ENCODE results near the gene AGAP1. TPM values are rescaled to one million over a fixed set of nuclear protein-coding genes. Genes with fewer than 3 reads are reported as not detected.

AGAP1 gene
- total RNA-seq, 1 experiment from 2014 or later = 56.4 TPM

DNA sequence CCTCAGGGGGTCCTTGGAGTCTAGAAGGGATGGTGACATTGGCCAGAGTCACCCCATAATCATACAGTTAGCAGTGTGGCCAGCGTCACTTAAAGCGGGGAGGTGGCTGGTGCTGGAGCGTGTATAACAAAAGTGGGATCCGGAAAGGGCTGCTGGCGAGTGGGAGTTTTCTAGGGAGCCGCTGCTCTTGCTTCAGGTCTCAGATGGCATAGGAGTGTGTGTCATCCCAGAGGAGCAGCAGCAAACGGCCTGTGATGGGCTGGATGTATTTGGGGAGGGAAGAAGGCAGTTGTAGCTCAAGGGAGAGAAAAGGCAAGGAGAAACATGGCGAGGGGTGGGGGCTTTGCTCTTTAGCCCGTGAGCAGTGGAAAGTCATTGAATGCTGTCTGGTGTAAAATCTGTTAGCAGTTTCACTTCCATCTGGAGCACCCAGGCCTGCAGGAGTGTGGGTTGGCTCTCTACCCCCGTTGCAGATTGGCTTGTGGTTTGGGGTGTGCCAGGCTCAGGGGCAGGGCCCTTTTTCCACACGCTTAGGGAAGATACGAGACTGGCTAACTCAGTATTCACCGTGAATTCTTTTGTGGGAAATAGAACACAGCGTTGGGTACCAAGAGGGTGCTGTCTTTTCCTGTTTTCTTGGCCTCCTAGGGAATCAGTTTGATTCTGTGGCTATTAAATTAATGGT is 120.5 kb downstream of the AGAP1 start:
- CTCF ChIA-PET = interaction anchor here (0.5 kb wide), 1 partner anchor 1194 kb away, joined by 3 read pairs; no protein-coding TSS in a partner anchor
- Mint-ChIP-seq H3K27me3 (ENCODE audit: unreplicated experiment) (no peaks in the 10 kb centered on the region), H3K27ac (ENCODE audit: unreplicated experiment) (no peak overlapping the region), H3K4me3 (ENCODE audit: low read depth, unreplicated experiment) (no peak overlapping the region), H3K9me3 (ENCODE audit: low read depth, unreplicated experiment) (no peaks in the 10 kb centered on the region), H3K36me3 (ENCODE audit: insufficient read depth, unreplicated experiment) (peaks cover 1% of the 10 kb centered on the region), H3K4me1 (ENCODE audit: low read depth, unreplicated experiment) (peaks cover 31% of the 10 kb centered on the region)
- TF ChIP-seq, protein P1, sequence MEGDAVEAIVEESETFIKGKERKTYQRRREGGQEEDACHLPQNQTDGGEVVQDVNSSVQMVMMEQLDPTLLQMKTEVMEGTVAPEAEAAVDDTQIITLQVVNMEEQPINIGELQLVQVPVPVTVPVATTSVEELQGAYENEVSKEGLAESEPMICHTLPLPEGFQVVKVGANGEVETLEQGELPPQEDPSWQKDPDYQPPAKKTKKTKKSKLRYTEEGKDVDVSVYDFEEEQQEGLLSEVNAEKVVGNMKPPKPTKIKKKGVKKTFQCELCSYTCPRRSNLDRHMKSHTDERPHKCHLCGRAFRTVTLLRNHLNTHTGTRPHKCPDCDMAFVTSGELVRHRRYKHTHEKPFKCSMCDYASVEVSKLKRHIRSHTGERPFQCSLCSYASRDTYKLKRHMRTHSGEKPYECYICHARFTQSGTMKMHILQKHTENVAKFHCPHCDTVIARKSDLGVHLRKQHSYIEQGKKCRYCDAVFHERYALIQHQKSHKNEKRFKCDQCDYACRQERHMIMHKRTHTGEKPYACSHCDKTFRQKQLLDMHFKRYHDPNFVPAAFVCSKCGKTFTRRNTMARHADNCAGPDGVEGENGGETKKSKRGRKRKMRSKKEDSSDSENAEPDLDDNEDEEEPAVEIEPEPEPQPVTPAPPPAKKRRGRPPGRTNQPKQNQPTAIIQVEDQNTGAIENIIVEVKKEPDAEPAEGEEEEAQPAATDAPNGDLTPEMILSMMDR (IDR thresholded peaks at IDR 0.05; ENCODE audit: unreplicated experiment) = no peak
- intact Hi-C loops (cut with micrococcal nuclease; ENCODE audit: unreplicated experiment) = no loop called here
- no peak for DNase-seq
- BruUV-seq (replicated peaks) = no TSS peak

DNA sequence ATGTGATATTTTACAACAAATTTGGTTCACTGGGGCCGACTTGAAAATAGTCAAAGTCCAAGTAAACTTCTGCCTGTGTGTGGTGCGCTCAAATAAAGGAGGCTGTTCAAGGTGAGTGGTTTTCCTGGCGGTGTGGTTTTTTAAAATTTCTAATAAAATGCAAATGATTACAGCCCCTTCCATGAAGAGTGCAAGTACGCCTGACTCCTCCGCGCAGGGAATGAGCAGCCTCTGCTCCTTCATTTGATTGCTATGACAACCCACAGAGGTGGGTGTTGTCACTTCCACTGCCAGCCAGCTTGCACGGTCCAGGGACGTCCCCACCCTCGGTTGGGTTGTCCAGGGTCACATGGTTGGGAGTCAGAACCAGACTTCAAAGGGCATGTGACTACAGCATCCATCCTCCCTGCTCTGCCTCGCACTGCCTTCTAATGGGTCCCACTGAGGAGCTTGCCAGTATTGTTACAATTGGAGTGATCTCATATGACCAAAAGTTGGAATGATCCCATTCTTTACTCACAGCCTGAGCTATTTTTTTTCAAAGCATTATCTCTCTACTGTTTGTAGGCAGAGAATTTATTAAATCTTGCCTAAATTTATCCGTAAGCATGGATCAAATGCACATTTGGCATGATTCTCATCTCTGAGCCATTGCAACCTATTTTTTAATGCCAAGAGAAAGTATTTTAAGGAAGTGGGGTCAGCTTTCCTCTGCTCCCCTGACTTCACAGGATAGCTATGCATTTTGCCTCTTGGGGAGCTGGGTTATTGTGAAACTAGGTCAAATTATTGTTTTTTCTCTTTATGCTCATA is 121.3 kb downstream of the AGAP1 start:
- intact Hi-C loops (cut with micrococcal nuclease; ENCODE audit: unreplicated experiment) = no loop called here
- Mint-ChIP-seq H3K27ac (ENCODE audit: unreplicated experiment) (no peak overlapping the region), H3K36me3 (ENCODE audit: insufficient read depth, unreplicated experiment) (no peaks in the 10 kb centered on the region), H3K9me3 (ENCODE audit: low read depth, unreplicated experiment) (no peaks in the 10 kb centered on the region), H3K4me3 (ENCODE audit: low read depth, unreplicated experiment) (no peak overlapping the region), H3K4me1 (ENCODE audit: low read depth, unreplicated experiment) (peaks cover 31% of the 10 kb centered on the region), H3K27me3 (ENCODE audit: unreplicated experiment) (no peaks in the 10 kb centered on the region)
- CTCF ChIA-PET = interaction anchor here (0.5 to 1.0 kb wide), 3 partner anchors 131 to 1194 kb away, joined by 3 to 6 read pairs (median 3); no protein-coding TSS in a partner anchor
- TF ChIP-seq, protein P1 (IDR thresholded peaks at IDR 0.05; ENCODE audit: unreplicated experiment) = no peak
- DNase-seq = no peak
- BruUV-seq (replicated peaks) = no TSS peak

DNA sequence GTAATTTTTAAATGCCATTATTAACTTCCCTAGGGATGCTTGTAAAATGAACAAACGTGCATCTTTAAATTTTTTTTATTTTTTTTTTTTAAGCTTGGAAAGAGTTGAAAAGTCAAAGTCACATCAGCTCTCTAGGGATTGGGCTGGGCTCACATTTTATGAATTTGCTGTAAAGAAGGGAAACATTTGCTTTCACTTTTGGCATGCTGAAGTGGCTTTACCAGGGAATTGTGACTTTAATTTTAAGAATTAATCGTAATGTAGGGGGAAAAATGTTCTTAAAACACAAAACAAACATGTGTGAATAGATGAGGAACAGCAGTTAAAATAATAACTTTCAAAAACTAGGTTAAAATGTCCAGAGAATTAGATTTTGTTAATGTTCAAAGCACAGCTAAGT is 123.0 kb downstream of the AGAP1 start:
- H3K36me3 Mint-ChIP-seq (ENCODE audit: insufficient read depth, unreplicated experiment) = no peaks in the 10 kb centered on the region
- DNase-seq = no peak
- CTCF ChIA-PET = no interaction called here
- no peak overlapping the region for H3K27ac Mint-ChIP-seq (ENCODE audit: unreplicated experiment)
- intact Hi-C loops (cut with micrococcal nuclease; ENCODE audit: unreplicated experiment) = no loop called here
- no peak overlapping the region for H3K4me3 Mint-ChIP-seq (ENCODE audit: low read depth, unreplicated experiment)
- TF ChIP-seq, protein P1 (IDR thresholded peaks at IDR 0.05; ENCODE audit: unreplicated experiment) = no peak
- H3K4me1 Mint-ChIP-seq (ENCODE audit: low read depth, unreplicated experiment) = peaks cover 19% of the 10 kb centered on the region
- H3K9me3 Mint-ChIP-seq (ENCODE audit: low read depth, unreplicated experiment) = no peaks in the 10 kb centered on the region
- BruUV-seq (replicated peaks) = no TSS peak
- H3K27me3 Mint-ChIP-seq (ENCODE audit: unreplicated experiment) = no peaks in the 10 kb centered on the region

DNA sequence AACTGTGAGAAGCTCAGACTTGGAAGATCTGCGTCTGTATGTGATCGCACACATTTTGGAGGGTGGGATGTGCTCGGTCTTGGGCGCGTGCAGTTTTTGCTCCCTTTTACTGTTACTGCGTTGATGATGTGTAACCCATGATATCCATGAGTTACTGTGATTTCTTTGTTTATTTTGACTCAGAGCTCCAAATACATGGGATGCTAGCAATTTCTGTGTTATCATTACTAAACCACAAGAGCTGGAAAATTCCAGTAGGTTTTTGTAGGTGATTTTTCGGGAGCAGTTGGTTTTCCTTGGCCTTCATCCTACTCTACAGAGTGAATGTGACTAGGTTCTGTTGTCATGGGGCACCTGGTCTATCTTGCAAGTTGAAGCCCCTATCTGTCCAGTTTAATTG is 124.2 kb downstream of the AGAP1 start:
- H3K36me3 Mint-ChIP-seq (ENCODE audit: insufficient read depth, unreplicated experiment) = no peaks in the 10 kb centered on the region
- CTCF ChIA-PET = interaction anchor here (0.7 kb wide), 1 partner anchor 116 kb away, joined by 4 read pairs; no protein-coding TSS in a partner anchor
- intact Hi-C loops (cut with micrococcal nuclease; ENCODE audit: unreplicated experiment) = no loop called here
- peaks cover 19% of the 10 kb centered on the region for H3K4me1 Mint-ChIP-seq (ENCODE audit: low read depth, unreplicated experiment)
- H3K27me3 Mint-ChIP-seq (ENCODE audit: unreplicated experiment) = no peaks in the 10 kb centered on the region
- TF ChIP-seq, protein P1 (IDR thresholded peaks at IDR 0.05; ENCODE audit: unreplicated experiment) = no peak
- no TSS peak for BruUV-seq (replicated peaks)
- H3K27ac Mint-ChIP-seq (ENCODE audit: unreplicated experiment) = no peak overlapping the region
- no peak overlapping the region for H3K4me3 Mint-ChIP-seq (ENCODE audit: low read depth, unreplicated experiment)
- H3K9me3 Mint-ChIP-seq (ENCODE audit: low read depth, unreplicated experiment) = no peaks in the 10 kb centered on the region
- DNase-seq = no peak

Data from Calu3 (cell line).